ENCODE measurements around the gene MYOZ3. TPM values are rescaled to one million over a fixed set of nuclear protein-coding genes. Genes with fewer than 3 reads are reported as not detected.

MYOZ3 gene
- total RNA-seq, 1 donor from 2014 or later = 12.0 TPM

DNA sequence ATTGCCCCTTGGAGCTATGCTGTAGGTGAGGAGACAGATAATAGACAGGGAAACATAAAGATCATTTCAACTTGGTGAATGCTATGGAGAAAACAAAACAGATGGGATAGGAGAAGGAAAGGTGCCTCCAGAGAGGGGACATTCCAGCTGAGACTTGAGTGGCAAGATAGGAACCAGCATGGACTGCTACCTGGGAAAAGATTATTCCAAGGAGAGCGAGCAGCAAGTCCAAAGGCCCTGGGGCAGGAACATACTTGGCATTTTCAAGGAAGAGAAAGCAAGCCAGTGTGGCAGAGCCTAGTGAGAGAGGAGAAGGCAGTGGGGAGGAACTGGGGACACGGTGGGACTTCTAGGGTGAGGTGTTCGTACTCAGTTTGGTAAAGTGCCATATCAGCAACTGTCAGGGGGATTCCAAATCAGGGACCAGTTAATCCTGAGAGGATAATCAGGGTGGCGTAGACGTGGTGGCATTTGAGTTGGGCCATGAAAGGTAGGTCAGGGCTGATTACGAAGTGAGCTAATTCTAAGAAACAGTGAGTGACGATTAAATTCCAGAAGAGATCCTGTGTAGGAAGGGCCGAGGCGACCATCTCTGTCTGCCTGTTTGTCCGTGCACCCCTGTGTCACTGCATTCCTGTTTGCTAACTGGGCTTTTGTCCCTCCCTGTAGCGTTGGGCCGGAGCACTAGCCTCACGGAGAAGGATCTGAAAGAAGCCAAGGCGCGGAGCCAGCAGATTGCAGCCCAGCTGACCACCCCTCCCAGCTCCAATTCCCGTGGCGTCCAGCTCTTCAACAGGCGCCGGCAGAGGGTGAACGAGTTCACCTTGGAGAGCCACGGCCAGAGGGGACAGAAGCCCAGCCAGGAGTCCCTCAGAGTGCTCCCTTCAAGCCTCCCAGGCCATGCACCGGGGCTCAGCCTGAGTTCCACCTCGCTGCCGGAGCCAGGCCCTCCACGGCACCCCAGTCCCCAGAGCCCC lies 13.5 kb upstream of the MYOZ3 start:
- Mint-ChIP-seq H3K4me3 (ENCODE audit: unreplicated experiment) (peak overlapping the region; percentile 72), H3K27me3 (ENCODE audit: unreplicated experiment) (peaks cover 8% of the 10 kb centered on the region), H3K4me1 (ENCODE audit: unreplicated experiment) (peaks cover 9% of the 10 kb centered on the region), H3K36me3 (ENCODE audit: low read depth, unreplicated experiment) (peaks cover 18% of the 10 kb centered on the region), H3K27ac (ENCODE audit: unreplicated experiment) (peak overlapping the region; percentile 39), H3K9me3 (ENCODE audit: unreplicated experiment) (no peaks in the 10 kb centered on the region)
- TF ChIP-seq, protein P1, sequence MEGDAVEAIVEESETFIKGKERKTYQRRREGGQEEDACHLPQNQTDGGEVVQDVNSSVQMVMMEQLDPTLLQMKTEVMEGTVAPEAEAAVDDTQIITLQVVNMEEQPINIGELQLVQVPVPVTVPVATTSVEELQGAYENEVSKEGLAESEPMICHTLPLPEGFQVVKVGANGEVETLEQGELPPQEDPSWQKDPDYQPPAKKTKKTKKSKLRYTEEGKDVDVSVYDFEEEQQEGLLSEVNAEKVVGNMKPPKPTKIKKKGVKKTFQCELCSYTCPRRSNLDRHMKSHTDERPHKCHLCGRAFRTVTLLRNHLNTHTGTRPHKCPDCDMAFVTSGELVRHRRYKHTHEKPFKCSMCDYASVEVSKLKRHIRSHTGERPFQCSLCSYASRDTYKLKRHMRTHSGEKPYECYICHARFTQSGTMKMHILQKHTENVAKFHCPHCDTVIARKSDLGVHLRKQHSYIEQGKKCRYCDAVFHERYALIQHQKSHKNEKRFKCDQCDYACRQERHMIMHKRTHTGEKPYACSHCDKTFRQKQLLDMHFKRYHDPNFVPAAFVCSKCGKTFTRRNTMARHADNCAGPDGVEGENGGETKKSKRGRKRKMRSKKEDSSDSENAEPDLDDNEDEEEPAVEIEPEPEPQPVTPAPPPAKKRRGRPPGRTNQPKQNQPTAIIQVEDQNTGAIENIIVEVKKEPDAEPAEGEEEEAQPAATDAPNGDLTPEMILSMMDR (IDR thresholded peaks at IDR 0.05; ENCODE audit: unreplicated experiment) = no peak
- DNase-seq (ENCODE audit: low spot score) = no peak

GRCh38 chr5:150648294-150649107 lies 12.6 kb upstream of the MYOZ3 start:
- Mint-ChIP-seq H3K9me3 (ENCODE audit: unreplicated experiment) (no peaks in the 10 kb centered on the region), H3K4me1 (ENCODE audit: unreplicated experiment) (peaks cover 14% of the 10 kb centered on the region), H3K4me3 (ENCODE audit: unreplicated experiment) (no peak overlapping the region)

GRCh38 chr5:150649108-150650020 lies 11.7 kb upstream of the MYOZ3 start:
- TF ChIP-seq, protein P1 (IDR thresholded peaks at IDR 0.05; ENCODE audit: unreplicated experiment) = no peak
- Mint-ChIP-seq H3K27me3 (ENCODE audit: unreplicated experiment) (peaks cover 11% of the 10 kb centered on the region), H3K36me3 (ENCODE audit: low read depth, unreplicated experiment) (peaks cover 18% of the 10 kb centered on the region), H3K4me3 (ENCODE audit: unreplicated experiment) (no peak overlapping the region), H3K4me1 (ENCODE audit: unreplicated experiment) (peaks cover 17% of the 10 kb centered on the region), H3K9me3 (ENCODE audit: unreplicated experiment) (no peaks in the 10 kb centered on the region), H3K27ac (ENCODE audit: unreplicated experiment) (no peak overlapping the region)
- no peak for DNase-seq (ENCODE audit: low spot score)

More at GRCh38 chr5:150648294-150649107, 12.6 kb upstream of the MYOZ3 start:
- Mint-ChIP-seq H3K27me3 (ENCODE audit: unreplicated experiment) (peaks cover 11% of the 10 kb centered on the region), H3K36me3 (ENCODE audit: low read depth, unreplicated experiment) (peaks cover 18% of the 10 kb centered on the region), H3K27ac (ENCODE audit: unreplicated experiment) (no peak overlapping the region)
- TF ChIP-seq, protein P1 (IDR thresholded peaks at IDR 0.05; ENCODE audit: unreplicated experiment) = no peak
- no peak for DNase-seq (ENCODE audit: low spot score)

- Mint-ChIP-seq H3K27ac (ENCODE audit: unreplicated experiment) (no peak overlapping the region), H3K36me3 (ENCODE audit: low read depth, unreplicated experiment) (peaks cover 18% of the 10 kb centered on the region), H3K27me3 (ENCODE audit: unreplicated experiment) (peaks cover 11% of the 10 kb centered on the region), H3K4me3 (ENCODE audit: unreplicated experiment) (no peak overlapping the region), H3K9me3 (ENCODE audit: unreplicated experiment) (no peaks in the 10 kb centered on the region), H3K4me1 (ENCODE audit: unreplicated experiment) (peaks cover 17% of the 10 kb centered on the region)
- no peak for DNase-seq (ENCODE audit: low spot score)
- TF ChIP-seq, protein P1 (IDR thresholded peaks at IDR 0.05; ENCODE audit: unreplicated experiment) = no peak
Measured at GRCh38 chr5:150650021-150651006, 10.7 kb upstream of the MYOZ3 start.
